Endometrial microvascular endothelial cells (primary cell): ENCODE data around the gene ALG5. TPM values are rescaled to one million over a fixed set of nuclear protein-coding genes. Genes with fewer than 3 reads are reported as not detected.

Experiments used
- in situ Hi-C: cut with HindIII; loops from 2 replicates; pipeline ENCODE4 v1.10.0; 2017; ENCODE audit warnings: low sequenced_read_pairs, low pct_unique_long_range_greater_than_20kb; ENCODE audit errors: inconsistent ontology term
- total RNA-seq: library from RNA; depleted of rRNA; stranded (reverse); fragments of >200 nt; gene quantifications from one replicate; pipeline ENCODE4 v1.2.3, GENCODE V29; 2015; ENCODE audit errors: inconsistent ontology term

The ALG5 gene
- total RNA-seq, 1 donor from 2014 or later = 33.9 TPM

DNA sequence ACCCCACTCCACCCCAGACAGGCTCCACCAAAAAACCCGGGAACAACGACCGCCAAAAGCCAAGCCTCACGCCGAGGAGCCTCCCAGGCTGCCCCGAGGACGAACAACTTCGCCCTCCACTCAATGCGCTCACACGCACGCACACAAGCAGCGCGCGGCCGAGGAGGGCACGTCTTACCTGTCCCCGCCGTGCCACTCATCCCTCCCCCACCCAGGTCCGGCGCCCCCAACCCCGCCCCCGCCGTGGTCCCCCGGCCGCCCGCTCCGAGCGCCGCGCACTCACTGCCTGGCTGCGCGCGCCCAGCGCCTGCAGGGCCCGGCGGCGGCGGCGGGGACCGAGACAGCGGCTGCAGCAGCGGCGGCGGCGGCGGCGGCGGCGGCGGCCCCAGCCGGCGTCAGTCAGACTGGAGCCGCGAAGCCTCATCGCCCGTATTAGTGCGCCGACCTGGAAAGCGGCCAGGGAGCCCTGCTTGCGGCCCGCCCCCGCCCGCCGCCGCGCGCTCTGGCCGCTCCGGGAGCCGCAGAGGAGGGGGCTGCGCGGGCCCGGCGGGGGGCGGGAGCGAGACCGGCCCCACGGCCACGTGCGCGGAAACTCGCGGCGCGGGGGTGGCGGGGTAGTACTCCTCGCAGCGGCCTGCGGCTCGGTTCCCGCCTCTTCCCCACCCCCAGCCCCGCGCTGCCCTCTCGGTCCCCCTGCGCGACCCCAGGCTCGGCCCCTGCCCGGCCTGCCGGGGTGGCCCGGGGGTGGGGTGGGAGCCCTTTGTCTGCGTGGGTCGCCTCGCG, 79.1 kb downstream of the ALG5 start, which contains the start of gene SMAD9:
TSS of gene SMAD9 (minus strand) at position 406 of the 783 bp plus-strand sequence. CDS start 40,549 bp downstream, outside the sequence.
- in situ Hi-C loops = no loop called here

DNA sequence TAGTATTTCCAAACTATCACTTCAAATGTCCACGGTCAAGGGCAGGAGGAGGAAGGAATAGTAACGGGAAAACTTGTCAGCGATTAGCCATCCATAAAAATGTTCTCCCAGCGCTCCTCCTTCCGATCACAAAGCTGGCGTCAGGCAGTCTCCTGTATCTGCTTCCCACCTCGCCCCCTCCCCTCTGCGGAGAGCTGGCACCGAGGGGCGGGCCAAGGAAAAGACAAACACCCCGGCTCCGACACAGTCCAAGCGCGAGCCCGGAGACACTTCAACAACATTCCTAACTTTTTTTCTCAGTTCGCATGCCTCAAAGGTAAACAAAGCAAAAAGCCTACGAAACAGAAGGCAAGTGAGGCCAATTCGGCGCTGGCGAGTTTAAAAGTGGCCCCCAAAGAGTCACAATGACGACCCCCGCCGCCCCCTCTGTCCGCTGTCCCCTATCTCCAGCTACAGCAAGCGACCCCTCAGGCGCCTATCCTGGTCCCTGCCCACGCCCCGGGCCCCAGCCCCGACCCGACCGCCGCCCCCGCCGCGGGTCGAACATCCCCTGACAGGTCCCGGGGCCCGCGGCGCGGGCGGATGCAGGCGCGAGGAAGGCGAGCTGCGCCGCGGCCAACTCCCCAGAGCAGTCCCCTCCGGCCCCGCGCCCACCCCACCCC, 79.8 kb downstream of the ALG5 start:
- in situ Hi-C loops = no loop called here

DNA sequence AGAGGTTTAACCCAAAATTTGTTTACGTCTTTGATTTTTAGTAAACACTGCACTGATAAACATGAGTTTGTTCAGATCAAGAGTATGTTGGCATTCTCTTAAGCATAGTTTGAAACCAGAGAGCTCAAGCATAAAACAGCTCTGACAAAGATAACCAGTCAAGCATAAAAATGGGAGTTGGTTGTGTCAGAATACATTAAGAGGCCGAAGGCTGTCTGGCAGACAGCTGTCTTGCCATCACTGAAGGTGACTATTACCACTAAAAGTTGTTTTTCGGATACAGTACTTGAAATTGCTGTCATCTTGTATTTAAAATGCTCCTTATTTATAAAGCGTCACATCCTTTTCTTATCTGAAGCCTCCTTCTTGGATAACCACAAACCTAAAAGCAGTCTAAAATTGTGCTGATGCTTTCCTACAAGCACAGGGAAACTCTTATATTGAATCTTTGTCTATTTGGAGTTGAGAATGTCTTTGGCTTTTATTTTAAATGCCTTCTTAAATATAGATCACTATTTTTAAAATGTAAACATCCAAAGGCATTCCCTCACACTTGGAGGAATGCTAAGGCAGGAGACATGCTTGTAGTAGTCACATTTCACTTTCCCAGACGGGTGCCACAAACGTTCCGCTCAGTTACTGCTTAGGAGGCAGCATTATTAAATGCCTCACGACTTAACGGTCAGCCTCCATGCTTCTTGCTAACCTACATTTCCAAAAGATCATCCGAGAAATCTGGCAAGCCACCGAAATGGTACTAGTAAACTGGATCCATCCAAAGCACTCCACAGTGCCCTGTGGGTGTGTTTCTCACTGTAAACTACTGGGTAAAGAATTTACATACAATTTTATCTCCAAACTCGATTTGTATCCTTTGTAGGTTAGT, 80.7 kb downstream of the ALG5 start:
- in situ Hi-C loops = no loop called here

DNA sequence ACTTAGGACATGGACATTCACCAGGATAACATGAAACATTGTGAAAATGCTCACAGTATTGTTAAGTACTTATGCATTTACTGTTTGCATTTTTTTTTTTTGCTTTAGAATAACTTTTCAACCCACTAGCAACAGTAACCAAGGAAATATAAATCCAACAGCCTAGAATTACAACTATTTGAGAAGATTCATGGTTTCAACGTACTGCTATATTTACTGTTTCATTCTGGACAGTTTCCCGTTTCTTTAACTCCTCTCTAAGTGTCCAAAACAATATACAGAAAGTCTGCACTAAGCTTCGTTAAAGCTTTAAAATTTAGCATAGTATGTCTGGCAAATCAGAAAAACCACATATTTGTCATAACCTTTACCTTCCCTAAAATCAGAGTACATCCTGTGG, 81.8 kb downstream of the ALG5 start:
- in situ Hi-C loops = no loop called here

DNA sequence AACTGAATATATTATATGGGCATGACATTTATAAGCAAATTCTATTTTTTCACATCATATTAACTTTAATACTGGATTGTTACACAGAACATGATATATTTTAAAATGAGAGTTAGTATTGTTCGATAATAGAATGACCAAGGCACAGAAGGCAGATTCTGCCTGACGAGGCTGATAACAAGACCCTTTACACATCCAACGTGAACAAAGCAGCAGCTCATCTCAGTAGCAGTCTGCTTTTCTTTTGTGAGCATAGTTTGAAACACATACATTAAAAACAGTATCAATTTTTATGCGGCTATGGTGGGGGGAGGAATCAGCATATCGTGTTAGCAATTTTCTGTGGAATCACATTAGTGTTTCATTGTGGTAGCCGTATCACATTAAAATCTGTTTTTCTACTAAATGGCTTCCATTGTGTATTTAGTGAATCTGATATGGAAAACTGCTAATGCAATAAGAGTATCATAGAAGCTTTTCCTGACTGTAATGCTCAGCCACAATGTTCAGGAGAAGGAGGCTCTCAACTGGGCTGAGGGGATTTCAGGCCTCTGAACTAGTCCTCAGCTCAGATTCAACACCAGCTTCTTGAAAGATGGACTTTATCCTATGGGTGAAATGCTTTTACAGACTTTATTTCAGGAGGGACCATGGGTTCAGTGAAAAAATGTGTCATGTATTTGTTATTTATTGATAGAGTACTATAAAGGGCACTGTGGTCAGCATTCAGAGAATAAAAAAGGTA, 83.1 kb downstream of the ALG5 start:
- in situ Hi-C loops = no loop called here

DNA sequence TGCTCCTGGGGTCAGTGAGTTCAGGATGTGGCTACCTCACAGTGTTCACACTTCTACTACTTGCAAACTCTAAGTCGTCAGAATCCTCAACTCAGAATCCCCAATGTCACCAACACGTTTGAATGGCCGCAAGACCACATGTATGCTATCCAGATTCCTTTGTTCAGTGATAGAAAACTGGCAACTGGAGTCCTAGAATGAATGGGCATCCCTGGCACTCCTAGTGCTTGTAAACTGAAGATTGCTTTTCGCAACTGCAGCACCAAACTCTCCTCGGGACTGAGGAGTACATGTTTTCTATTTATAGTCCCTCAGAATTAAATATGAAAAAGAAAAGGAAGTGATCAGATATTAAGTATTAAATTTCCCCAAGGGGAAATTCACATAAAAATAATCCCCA, 84.0 kb downstream of the ALG5 start:
- in situ Hi-C loops = no loop called here

DNA sequence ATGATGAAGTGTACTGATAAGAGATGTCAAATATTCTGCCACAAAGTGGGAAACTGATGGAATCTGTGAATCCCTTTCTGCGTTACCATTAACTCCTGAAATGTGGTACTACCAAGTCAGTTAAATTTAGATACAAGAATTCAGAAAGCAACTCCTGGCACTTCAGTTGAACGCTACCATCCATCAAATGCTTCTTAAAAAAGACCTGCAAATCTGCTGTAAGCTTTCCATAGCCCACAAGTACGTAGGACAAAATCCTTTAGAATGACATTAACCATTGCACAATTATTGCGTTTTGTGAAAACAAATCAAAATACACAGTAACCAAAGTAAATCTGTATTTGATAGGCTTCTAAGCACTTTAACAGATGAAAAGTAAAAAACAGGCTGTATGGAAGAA, 84.5 kb downstream of the ALG5 start:
- in situ Hi-C loops = no loop called here

DNA sequence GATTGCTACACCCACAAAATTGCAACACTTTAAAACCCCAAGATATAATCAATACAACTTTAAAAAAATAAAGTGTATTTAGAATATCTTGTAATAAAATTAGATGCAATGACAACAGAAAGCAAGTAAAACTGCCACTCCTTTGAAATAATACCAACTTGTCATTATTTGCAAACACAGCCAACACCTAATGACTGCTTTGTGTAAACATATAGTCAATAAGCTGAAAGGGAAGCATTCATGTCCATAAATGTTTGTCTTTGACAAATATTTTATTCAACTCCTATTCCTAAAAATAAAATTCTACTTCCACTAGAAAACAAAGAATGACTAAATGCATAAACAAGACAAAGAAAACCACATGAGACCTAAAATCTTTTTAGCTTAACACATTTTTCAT, 85.7 kb downstream of the ALG5 start:
- in situ Hi-C loops = no loop called here

DNA sequence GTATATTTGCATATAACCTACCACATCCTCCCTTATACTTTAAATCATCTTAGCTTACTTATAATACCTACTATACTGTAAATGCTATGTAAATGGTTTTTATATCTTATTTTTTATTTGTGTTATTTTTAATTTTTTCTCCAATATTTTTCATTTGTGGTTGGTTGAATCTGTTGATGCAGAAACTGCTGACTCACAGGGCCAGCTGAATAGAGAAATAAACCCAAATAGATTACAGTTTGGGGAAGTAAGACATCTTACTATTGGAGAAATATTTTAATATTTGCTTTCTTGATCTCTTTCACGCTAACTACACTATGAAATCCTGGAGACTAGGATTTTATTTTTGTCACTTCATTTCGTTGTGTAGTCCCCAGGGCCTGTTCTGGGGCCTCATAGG, 86.2 kb downstream of the ALG5 start:
- in situ Hi-C loops = no loop called here

DNA sequence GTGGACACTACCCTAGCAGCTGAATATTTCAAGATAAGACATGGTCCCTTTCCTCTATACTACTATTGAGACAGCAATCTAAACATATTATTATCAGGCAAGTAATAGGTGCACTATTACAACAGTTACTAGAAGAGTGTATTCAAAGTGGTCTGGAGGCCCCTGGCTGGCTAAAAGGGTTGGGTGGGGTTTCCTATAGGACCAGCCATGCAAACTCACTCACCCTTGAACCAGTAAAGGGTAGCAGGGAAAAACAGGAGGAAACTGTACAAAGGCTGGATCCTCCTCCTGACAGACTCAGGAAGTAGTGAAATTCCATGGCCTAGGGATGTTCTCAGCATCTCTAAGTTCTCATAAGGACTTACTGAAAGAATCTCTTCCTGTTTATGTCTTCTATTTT, 86.8 kb downstream of the ALG5 start:
- in situ Hi-C loops = no loop called here

DNA sequence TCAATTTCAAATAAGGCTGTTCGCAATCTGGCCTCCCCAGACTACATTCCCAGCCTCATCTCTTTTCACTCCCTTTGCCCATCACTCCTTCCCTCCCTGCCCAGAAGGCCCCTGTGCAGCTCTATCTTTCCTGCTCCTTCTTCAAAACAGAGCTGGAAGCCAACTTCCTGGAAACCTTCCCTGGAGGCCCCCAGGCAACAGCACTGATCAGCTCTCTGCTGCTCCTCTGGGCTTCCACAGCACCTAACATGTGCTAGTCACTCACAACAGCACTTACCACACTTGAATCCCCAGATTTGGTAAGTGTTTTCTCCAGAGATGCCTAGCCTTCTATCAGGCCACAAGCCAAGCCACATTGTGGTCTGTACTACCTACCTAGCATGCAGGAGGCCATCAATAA, 88.6 kb downstream of the ALG5 start:
- in situ Hi-C loops = no loop called here

DNA sequence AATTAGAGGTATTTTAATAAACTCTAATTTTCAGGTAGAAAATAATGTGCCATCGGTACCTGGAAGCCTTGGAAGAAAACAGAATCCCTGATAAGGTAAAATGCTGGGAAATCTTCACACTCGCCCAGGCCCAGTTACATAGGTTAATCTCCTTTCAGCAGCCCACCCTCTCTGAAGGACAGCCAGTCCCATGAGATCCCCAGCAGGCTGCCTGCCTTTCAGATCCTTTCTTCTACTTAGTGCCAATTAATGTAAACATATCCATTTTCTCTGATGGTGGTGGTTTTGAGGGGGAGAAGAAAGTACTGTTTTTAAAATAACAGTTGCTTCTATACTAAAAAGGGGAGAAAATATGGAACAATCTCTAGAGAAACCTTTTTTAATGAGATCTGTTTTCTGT, 91.3 kb downstream of the ALG5 start:
- in situ Hi-C loops = no loop called here

DNA sequence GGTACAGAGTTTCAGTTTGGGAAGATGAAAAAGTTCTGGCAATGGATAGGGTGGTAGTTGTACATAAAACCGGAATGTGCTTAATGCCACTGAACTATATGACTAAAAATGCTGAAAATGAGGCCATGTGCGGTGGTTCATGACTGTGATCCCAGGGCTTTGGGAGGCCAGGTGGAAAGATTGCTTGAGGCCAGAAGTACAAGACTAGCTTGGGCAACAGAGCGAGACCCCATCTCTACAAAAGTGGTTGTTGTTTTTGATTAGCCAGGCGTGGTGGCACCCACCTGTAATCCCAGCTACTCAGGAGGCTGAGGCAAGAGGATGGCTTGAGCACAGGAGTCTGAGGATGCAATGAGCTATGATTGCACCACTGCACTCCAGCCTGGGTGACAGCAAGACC, 91.9 kb downstream of the ALG5 start:
- in situ Hi-C loops = no loop called here

DNA sequence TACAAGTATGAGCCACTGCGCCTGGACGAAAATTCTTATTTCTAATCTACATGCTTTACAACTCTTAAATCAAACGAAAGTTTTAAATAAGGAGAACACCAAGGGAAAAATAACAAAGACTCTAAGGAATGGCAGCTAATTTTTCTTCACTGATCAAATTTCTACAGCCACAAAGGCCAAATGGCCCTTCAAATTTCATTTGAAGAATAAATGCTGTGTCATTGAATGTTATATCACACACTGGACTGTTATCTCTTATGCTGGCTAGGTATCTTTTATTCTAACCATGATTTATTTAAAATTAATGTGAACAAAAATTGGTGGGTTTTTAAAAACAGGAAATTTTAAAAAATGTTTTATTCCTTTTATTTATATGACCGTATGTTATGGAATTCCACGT, 93.2 kb downstream of the ALG5 start:
- in situ Hi-C loops = no loop called here

DNA sequence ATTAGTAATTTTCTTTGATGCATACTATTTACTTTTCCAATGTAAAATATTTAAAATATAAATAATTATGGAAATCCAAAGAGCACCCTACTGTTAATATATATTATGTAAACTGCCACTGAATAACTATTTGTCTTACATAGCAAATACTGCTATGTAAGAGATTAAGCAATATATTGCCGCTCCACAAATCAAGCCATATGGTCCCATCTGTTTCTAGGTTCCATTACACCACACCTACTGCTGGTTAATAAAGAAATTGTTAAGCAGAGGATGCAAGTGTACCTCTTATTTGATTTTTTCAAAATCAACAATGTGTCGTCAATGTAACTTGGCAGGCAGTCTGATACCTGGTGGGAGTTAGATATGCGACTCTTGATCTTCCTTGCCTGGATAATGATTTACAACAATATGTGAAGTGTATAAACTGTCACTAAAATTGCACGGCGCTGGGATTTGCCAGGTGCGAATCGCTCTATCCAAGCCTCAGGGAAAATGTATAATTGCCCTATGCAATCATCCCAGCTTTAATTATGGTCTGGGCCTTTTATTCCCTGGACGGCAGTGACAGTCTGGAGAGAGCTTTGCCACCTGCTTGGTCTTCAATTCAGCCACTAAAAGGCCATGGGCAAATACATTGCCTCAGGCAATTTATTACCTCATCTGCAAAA, 95.1 kb downstream of the ALG5 start:
- in situ Hi-C loops = no loop called here
